Measurements from ENCODE around the gene PHF20.
"Not testable (repeated sequence)": the region's sequence is repeated elsewhere in the genome, so short reads cannot be mapped to it uniquely, and the experiment has no call there.

PHF20 gene

GRCh38 chr20:35743693-35744491 lies 27.9 kb upstream of the PHF20 start:
- Histone ChIP-seq H3K36me3 (replicated peaks in 1 of 2; ENCODE audit: control insufficient read depth in 2 of 2, insufficient read depth in 2 of 2, low read length in 2 of 2) (peaks cover 6 to 21% of the 10 kb centered on the region in 2 donors), H3K14ac (ENCODE audit: low read length) (no peak overlapping the region), H3K18ac (ENCODE audit: low read length) (no peak overlapping the region), H4K8ac (ENCODE audit: low read depth, low read length) (no peak overlapping the region), H2BK120ac (ENCODE audit: low read depth, low read length) (no peak overlapping the region), H4K91ac (ENCODE audit: low read depth, low read length, poor library complexity) (no peak overlapping the region), H3K27ac (replicated peaks; ENCODE audit: low read length) (no peak overlapping the region), H3K9me3 (replicated peaks in 1 of 2; ENCODE audit: control insufficient read depth in 2 of 2, insufficient read depth in 1 of 2, low read depth in 1 of 2, low read length in 2 of 2) (peaks cover 0 to under 1% of the 10 kb centered on the region in 2 donors), H3K23ac (ENCODE audit: low read depth, low read length, poor library complexity) (no peak overlapping the region), H2BK12ac (ENCODE audit: low read length) (no peak overlapping the region), H3K27me3 (ENCODE audit: control insufficient read depth in 3 of 3, insufficient read depth in 3 of 3, low read depth in 1 of 3, low read length in 3 of 3) (no peaks in the 10 kb centered on the region), H2BK5ac (ENCODE audit: low read length) (no peak overlapping the region), H3K4me2 (ENCODE audit: insufficient read depth, low read length, poor library complexity, severe bottlenecking) (no peak overlapping the region), H2AFZ (ENCODE audit: low read length) (no peak overlapping the region), H2BK15ac (ENCODE audit: low read length) (no peak overlapping the region), H3K4me3 (ENCODE audit: low read length in 2 of 2) (no peak overlapping the region), H3K9ac (ENCODE audit: low read depth, low read length, poor library complexity) (no peak overlapping the region), H3K4ac (ENCODE audit: low read length) (no peak overlapping the region), H2AK5ac (ENCODE audit: low read depth, low read length) (no peak overlapping the region), H3K79me1 (ENCODE audit: low read depth, low read length) (peaks cover 2% of the 10 kb centered on the region), H3K4me1 (ENCODE audit: control insufficient read depth in 2 of 2, insufficient read depth in 1 of 2, low read depth in 1 of 2, low read length in 2 of 2) (peaks cover 7 to 15% of the 10 kb centered on the region in 2 donors)
- no CpG with 5 or more reads among the region's 15 CpGs for WGBS, 2 donors (ENCODE audit: extremely low coverage in 2 of 2, insufficient read length in 2 of 2, insufficient replicate concordance in 1 of 2)
- DNase-seq (ENCODE audit: low spot score): no peak

GRCh38 chr20:35744492-35744841 lies 27.3 kb upstream of the PHF20 start:
- H3K4me1 ChIP-seq (ENCODE audit: control insufficient read depth in 2 of 2, insufficient read depth in 1 of 2, low read depth in 1 of 2, low read length in 2 of 2): peaks cover 5 to 15% of the 10 kb centered on the region in 2 donors

GRCh38 chr20:35750611-35751010 lies 21.2 kb upstream of the PHF20 start:
- Histone ChIP-seq H3K27me3 (ENCODE audit: control insufficient read depth in 3 of 3, insufficient read depth in 3 of 3, low read depth in 1 of 3, low read length in 3 of 3) (no peaks in the 10 kb centered on the region), H3K23ac (ENCODE audit: low read depth, low read length, poor library complexity) (no peak overlapping the region), H3K27ac (replicated peaks; ENCODE audit: low read length) (no peak overlapping the region), H4K91ac (ENCODE audit: low read depth, low read length, poor library complexity) (no peak overlapping the region), H3K9ac (ENCODE audit: low read depth, low read length, poor library complexity) (no peak overlapping the region), H2BK12ac (ENCODE audit: low read length) (no peak overlapping the region), H2BK5ac (ENCODE audit: low read length) (no peak overlapping the region), H3K4me1 (ENCODE audit: control insufficient read depth in 2 of 2, insufficient read depth in 1 of 2, low read depth in 1 of 2, low read length in 2 of 2) (no peaks in the 10 kb centered on the region), H3K36me3 (replicated peaks in 1 of 2; ENCODE audit: control insufficient read depth in 2 of 2, insufficient read depth in 2 of 2, low read length in 2 of 2) (no peaks in the 10 kb centered on the region), H2AFZ (ENCODE audit: low read length) (peak overlapping the region; percentile 1), H3K18ac (ENCODE audit: low read length) (no peak overlapping the region), H3K14ac (ENCODE audit: low read length) (no peak overlapping the region), H3K4ac (ENCODE audit: low read length) (no peak overlapping the region), H2BK120ac (ENCODE audit: low read depth, low read length) (no peak overlapping the region), H3K9me3 (replicated peaks in 1 of 2; ENCODE audit: control insufficient read depth in 2 of 2, insufficient read depth in 1 of 2, low read depth in 1 of 2, low read length in 2 of 2) (no peaks in the 10 kb centered on the region), H2AK5ac (ENCODE audit: low read depth, low read length) (no peak overlapping the region), H2BK15ac (ENCODE audit: low read length) (no peak overlapping the region), H3K79me1 (ENCODE audit: low read depth, low read length) (no peaks in the 10 kb centered on the region), H4K8ac (ENCODE audit: low read depth, low read length) (no peak overlapping the region), H3K4me3 (ENCODE audit: low read length in 2 of 2) (no peak overlapping the region), H3K4me2 (ENCODE audit: insufficient read depth, low read length, poor library complexity, severe bottlenecking) (no peak overlapping the region)
- no peak for DNase-seq (ENCODE audit: low spot score)
- no CpG with 5 or more reads among the region's 2 CpGs for WGBS, 2 donors (ENCODE audit: extremely low coverage in 2 of 2, insufficient read length in 2 of 2, insufficient replicate concordance in 1 of 2)

More at GRCh38 chr20:35744492-35744841, 27.3 kb upstream of the PHF20 start:
- H3K79me1 ChIP-seq (ENCODE audit: low read depth, low read length); H3K27ac ChIP-seq (replicated peaks; ENCODE audit: low read length); H4K8ac ChIP-seq (ENCODE audit: low read depth, low read length); H2BK15ac ChIP-seq (ENCODE audit: low read length); H3K9me3 ChIP-seq (replicated peaks in 1 of 2; ENCODE audit: control insufficient read depth in 2 of 2, insufficient read depth in 1 of 2, low read depth in 1 of 2, low read length in 2 of 2); H2BK12ac ChIP-seq (ENCODE audit: low read length); H2AK5ac ChIP-seq (ENCODE audit: low read depth, low read length); H3K9ac ChIP-seq (ENCODE audit: low read depth, low read length, poor library complexity); H4K91ac ChIP-seq (ENCODE audit: low read depth, low read length, poor library complexity); H2BK5ac ChIP-seq (ENCODE audit: low read length); H3K27me3 ChIP-seq (ENCODE audit: control insufficient read depth in 3 of 3, insufficient read depth in 3 of 3, low read depth in 1 of 3, low read length in 3 of 3); DNase-seq (ENCODE audit: low spot score); H2AFZ ChIP-seq (ENCODE audit: low read length); H3K4ac ChIP-seq (ENCODE audit: low read length); H3K4me3 ChIP-seq (ENCODE audit: low read length in 2 of 2); H3K23ac ChIP-seq (ENCODE audit: low read depth, low read length, poor library complexity); H3K18ac ChIP-seq (ENCODE audit: low read length); H3K4me2 ChIP-seq (ENCODE audit: insufficient read depth, low read length, poor library complexity, severe bottlenecking); H2BK120ac ChIP-seq (ENCODE audit: low read depth, low read length); H3K14ac ChIP-seq (ENCODE audit: low read length): not testable (repeated sequence)
- WGBS, 2 donors (ENCODE audit: extremely low coverage in 2 of 2, insufficient read length in 2 of 2, insufficient replicate concordance in 1 of 2): no CpG with 5 or more reads among the region's 3 CpGs
- peaks cover 3 to 15% of the 10 kb centered on the region in 2 donors for H3K36me3 ChIP-seq (replicated peaks in 1 of 2; ENCODE audit: control insufficient read depth in 2 of 2, insufficient read depth in 2 of 2, low read length in 2 of 2)

GRCh38 chr20:35756404-35756803 lies 15.4 kb upstream of the PHF20 start:
- WGBS, 2 donors (ENCODE audit: extremely low coverage in 2 of 2, insufficient read length in 2 of 2, insufficient replicate concordance in 1 of 2): no CpG with 5 or more reads among the region's 4 CpGs
- H3K4me2 ChIP-seq (ENCODE audit: insufficient read depth, low read length, poor library complexity, severe bottlenecking): no peak overlapping the region
- H3K4me1 ChIP-seq (ENCODE audit: control insufficient read depth in 2 of 2, insufficient read depth in 1 of 2, low read depth in 1 of 2, low read length in 2 of 2): no peaks in the 10 kb centered on the region
- DNase-seq (ENCODE audit: low spot score): no peak
- no peak overlapping the region for H3K9ac ChIP-seq (ENCODE audit: low read depth, low read length, poor library complexity)
- H3K9me3 ChIP-seq (replicated peaks in 1 of 2; ENCODE audit: control insufficient read depth in 2 of 2, insufficient read depth in 1 of 2, low read depth in 1 of 2, low read length in 2 of 2): no peaks in the 10 kb centered on the region
- no peak overlapping the region for H2BK120ac ChIP-seq (ENCODE audit: low read depth, low read length)
- H3K23ac ChIP-seq (ENCODE audit: low read depth, low read length, poor library complexity): no peak overlapping the region
- H2AK5ac ChIP-seq (ENCODE audit: low read depth, low read length): no peak overlapping the region
- no peak overlapping the region for H3K14ac ChIP-seq (ENCODE audit: low read length)
- no peak overlapping the region for H3K4ac ChIP-seq (ENCODE audit: low read length)
- H3K18ac ChIP-seq (ENCODE audit: low read length): no peak overlapping the region
- no peak overlapping the region for H2BK15ac ChIP-seq (ENCODE audit: low read length)
- no peak overlapping the region for H2AFZ ChIP-seq (ENCODE audit: low read length)
- no peaks in the 10 kb centered on the region for H3K36me3 ChIP-seq (replicated peaks in 1 of 2; ENCODE audit: control insufficient read depth in 2 of 2, insufficient read depth in 2 of 2, low read length in 2 of 2)
- H4K8ac ChIP-seq (ENCODE audit: low read depth, low read length): no peak overlapping the region
- H3K27ac ChIP-seq (replicated peaks; ENCODE audit: low read length): no peak overlapping the region
- H3K27me3 ChIP-seq (ENCODE audit: control insufficient read depth in 3 of 3, insufficient read depth in 3 of 3, low read depth in 1 of 3, low read length in 3 of 3): no peaks in the 10 kb centered on the region
- H2BK12ac ChIP-seq (ENCODE audit: low read length): no peak overlapping the region
- H3K4me3 ChIP-seq (ENCODE audit: low read length in 2 of 2): no peak overlapping the region
- H2BK5ac ChIP-seq (ENCODE audit: low read length): no peak overlapping the region
- H4K91ac ChIP-seq (ENCODE audit: low read depth, low read length, poor library complexity): no peak overlapping the region
- H3K79me1 ChIP-seq (ENCODE audit: low read depth, low read length): no peaks in the 10 kb centered on the region

All from neuronal stem cell (in vitro differentiated cells).